ENCODE results near the gene DCAF8.

DNA sequence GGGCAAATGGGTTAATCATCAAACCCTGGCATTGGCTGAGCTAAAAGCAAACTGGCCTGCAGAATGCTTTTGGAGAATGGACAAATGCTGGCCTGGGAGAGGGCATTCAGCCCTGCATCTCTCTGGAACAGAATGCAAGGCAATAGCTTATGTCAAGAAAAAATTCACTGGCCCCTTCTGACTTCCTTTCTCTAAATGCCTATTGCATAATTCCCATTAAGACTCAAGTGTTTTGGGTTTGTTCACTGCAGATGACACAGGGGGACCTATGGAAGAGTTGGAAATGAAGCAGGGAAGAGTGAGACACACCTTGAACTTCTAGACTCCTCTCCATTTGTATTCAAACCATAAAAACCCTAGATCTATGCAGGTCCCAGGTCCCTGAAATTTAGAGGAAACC lies 41.3 kb downstream of the DCAF8 start:
- TF ChIP-seq, protein P1, sequence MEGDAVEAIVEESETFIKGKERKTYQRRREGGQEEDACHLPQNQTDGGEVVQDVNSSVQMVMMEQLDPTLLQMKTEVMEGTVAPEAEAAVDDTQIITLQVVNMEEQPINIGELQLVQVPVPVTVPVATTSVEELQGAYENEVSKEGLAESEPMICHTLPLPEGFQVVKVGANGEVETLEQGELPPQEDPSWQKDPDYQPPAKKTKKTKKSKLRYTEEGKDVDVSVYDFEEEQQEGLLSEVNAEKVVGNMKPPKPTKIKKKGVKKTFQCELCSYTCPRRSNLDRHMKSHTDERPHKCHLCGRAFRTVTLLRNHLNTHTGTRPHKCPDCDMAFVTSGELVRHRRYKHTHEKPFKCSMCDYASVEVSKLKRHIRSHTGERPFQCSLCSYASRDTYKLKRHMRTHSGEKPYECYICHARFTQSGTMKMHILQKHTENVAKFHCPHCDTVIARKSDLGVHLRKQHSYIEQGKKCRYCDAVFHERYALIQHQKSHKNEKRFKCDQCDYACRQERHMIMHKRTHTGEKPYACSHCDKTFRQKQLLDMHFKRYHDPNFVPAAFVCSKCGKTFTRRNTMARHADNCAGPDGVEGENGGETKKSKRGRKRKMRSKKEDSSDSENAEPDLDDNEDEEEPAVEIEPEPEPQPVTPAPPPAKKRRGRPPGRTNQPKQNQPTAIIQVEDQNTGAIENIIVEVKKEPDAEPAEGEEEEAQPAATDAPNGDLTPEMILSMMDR (conservative IDR thresholded peaks at IDR 0.05) = no peak
- TF ChIP-seq EZH2 (IDR thresholded peaks at IDR 0.05; ENCODE audit: low read depth) = no peak

Data from PC-9 (cell line).